ENCODE data around the gene LRRC51.

DNA sequence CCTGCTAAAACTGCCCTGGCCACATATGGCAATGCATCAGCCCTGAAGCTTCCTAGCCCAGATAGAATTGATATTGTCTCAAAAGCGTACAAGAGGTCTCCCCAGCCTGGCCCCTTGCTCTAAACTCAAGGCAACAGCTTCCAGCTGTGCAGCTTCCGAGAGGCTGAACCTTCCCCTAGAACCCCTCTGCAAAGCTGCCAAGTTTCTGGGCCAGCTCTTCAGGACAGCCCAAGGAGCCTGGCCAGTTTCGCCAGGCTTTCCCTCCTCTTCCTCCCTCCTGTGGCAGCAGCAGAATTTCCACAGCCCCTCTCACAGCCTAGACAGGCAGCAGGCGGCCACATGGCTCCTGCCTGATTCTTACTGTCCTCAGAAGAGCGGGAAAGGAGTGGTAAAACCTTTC, 34.8 kb upstream of the LRRC51 start:
- TF ChIP-seq TAF1 (IDR thresholded peaks at IDR 0.05; ENCODE audit: low read depth, low read length), result no peak
- no peak for TF ChIP-seq POLR2AphosphoS5 (IDR thresholded peaks at IDR 0.05; ENCODE audit: low read depth, low read length)
- no peak for TF ChIP-seq POU2F2 (IDR thresholded peaks at IDR 0.05; ENCODE audit: low read depth, low read length)
- no peak for TF ChIP-seq POLR2A (IDR thresholded peaks at IDR 0.05; ENCODE audit: low read depth, low read length)
- no peak for TF ChIP-seq SPI1 (IDR thresholded peaks at IDR 0.05; ENCODE audit: low read depth, low read length)
